ENCODE results near the gene TEKT3.
A peak's percentile ranks its signal among the peaks of the same experiment; 100 is the strongest.

DNA sequence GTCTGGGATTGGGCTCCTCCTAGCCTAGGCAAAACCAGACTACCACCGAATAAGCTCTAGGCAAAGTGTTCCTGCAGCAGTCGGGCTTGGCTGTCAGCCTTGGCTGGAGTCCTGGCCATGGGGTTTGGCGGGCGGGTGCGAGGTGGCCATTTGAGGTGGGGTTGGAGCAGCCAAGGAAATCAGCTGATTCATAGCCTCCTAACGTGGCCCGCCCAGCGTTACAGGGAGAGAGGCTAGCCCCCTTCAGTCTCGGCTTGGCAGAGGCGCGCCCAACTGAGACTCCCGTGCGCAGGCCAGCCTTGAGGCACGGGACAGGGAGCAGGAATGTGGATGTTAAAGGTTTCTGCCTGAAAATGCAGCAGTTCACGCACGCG lies 78.2 kb downstream of the TEKT3 start:
- no peak for TF ChIP-seq CTCF (IDR thresholded peaks at IDR 0.05)
- TF ChIP-seq POLR2A (IDR thresholded peaks at IDR 0.05) = no peak
- TF ChIP-seq EP300 (IDR thresholded peaks at IDR 0.05; ENCODE audit: low read depth) = peak; percentile 5
